AG08395 (cell line): ENCODE data around the gene UBXN11.

ENCODE experiments used
- DNase-seq: peaks from one replicate; pipeline ENCODE4 v3.0.0; 2012; ENCODE audit warnings: mixed read lengths, low spot score

The UBXN11 gene

DNA sequence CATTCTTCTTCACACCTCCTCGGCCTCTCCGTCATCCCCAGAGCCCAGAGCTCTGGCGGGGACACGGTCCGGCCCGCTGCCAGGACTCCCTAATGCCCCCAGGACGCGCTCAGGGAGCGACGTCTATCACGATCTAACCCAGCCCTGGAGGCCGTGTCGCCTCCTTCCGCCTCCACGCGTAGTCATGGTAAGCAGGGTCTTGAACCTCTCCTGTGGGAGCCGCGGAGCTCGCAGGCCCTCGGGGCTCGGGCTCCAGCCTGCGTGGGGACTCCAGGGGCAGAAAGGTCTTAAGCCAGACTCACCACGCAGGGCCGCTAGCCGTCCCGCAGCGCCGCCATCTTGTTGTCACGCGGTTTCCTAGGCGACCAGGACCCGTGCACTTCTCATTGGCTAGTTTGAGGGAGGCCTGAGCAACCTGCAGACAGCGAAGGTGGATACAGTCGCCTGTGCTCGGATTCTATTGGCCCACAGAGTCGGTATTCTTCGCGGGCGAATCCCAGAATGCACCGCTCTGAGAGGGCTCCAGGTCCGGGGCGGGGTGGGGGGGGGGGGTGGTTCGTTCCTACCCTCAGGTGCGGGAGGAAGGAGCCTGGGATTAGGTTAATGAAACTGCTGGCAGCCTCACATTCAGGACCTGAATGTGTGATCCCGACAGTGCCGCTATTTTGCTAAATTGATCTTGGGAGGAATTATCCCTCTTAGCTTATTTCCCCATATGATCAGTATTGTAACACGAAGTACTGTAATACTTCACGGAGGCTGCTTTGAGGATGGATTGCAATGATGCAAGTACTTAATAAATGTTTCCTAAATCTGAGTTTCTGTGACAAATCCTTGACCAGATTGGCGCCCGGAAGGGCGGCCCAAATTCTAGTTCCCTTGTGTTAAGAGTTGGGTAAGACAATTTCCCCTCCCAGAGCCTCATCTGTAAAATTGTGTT is at the start of gene UBXN11:
Gene UBXN11, minus strand, starts transcription at position 347 of the 940 bp plus-strand sequence. CDS start 3,753 bp downstream, outside the sequence.
- peak; percentile 99 for DNase-seq

DNA sequence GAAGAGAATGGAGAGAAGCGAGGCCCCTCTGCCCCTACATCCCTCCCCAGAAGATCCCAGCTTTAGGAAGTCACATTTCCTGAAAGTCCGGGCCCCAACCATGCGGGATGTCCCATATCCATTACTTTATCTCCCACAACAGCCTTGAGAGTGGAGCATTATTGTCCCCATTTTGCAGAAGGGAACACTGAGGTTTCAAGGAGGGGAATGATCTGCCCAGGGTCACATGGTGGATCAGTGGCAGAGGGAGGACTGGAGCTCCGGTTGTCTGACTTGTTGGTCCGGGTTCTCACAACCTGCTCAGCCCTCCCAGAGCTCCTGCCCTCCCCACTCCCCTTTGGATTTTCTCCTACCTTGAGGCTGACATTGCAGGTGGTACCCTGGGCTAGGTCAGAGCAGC is 49.7 kb upstream of the UBXN11 start:
- DNase-seq: no peak

DNA sequence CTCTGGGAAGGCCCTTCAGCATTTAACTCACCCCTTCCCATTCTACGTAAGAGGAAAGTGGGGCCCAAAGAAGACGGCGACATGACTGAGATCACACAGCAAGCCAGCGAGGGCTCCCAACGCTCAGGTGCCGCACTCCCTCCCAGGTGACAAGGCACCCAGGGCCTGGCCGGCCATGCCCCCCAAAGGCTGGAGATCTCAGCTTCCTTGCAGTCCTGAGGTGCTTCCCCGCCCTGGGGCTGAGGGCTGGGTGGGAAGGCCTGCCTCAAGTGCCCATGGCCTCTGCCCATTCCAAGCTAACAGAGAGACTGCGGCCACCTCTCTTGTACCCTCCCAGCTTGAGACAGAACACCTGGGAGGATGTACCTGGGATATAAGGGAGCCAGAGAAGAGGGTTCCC is 48.5 kb upstream of the UBXN11 start:
- no peak for DNase-seq

GRCh38 chr1:26353976-26354820 is 47.8 kb upstream of the UBXN11 start, which contains the start of gene CRYBG2:
Gene CRYBG2 (minus strand): TSS chr1:26354130. CDS start chr1:26346657, 7,473 bp downstream.
- DNase-seq: no peak

GRCh38 chr1:26353210-26353859 is 46.9 kb upstream of the UBXN11 start:
- no peak for DNase-seq

GRCh38 chr1:26352338-26352679 is 45.9 kb upstream of the UBXN11 start:
- DNase-seq: no peak

DNA sequence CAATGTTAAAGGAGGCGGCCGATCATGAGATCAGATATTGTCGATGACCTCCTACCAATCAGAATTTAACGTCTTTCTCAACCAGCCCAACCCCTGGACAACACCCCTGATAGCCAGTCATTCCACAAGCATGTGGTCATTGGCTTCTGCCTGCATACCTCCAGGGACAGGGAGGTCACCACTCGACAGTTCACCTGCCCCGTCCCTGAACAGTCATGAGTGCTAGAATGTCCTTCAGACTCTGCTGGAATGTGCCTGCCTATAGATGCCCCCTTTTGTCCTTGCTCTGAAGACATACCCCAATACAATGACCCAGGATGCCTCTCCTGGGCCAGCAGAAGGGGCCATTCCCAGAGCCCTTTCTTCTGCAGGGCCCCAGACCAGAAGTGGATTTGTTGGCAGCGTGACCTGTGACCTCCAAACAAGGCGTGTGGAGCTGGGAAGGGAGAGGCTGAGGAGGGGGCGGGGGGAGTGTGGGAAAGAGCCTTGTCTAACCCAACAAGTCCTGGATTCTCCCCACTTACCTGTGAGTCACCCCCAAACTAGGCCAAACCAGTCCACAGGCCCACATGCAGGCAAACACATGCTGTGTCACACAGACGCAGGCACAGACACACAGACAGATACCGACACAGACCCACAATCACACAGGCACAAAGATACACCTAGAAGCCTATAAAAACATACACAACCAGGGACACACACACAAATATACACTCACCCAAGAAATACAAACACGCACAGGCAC is 45.3 kb upstream of the UBXN11 start:
- DNase-seq: no peak

- DNase-seq: no peak
Observed at GRCh38 chr1:26350701-26351589, 44.5 kb upstream of the UBXN11 start.

DNA sequence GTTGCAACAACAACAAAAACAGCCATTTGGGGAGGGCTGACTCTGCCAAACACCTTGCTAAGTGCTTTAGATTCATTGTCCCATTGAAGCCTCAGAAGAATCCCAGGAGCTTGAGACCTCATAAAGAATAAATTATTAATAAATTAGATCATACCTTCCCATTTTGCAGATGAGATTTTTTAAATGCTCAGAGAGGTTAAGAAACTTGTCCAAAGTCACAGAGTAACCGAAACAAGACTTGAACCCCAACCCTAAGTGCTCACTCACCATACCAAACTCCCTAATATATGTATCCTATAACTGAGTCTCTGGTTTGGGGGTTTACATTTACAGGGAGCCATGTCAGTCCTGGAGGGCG is 43.9 kb upstream of the UBXN11 start:
- no peak for DNase-seq

GRCh38 chr1:26349877-26350244 is 43.4 kb upstream of the UBXN11 start:
- DNase-seq: no peak

DNA sequence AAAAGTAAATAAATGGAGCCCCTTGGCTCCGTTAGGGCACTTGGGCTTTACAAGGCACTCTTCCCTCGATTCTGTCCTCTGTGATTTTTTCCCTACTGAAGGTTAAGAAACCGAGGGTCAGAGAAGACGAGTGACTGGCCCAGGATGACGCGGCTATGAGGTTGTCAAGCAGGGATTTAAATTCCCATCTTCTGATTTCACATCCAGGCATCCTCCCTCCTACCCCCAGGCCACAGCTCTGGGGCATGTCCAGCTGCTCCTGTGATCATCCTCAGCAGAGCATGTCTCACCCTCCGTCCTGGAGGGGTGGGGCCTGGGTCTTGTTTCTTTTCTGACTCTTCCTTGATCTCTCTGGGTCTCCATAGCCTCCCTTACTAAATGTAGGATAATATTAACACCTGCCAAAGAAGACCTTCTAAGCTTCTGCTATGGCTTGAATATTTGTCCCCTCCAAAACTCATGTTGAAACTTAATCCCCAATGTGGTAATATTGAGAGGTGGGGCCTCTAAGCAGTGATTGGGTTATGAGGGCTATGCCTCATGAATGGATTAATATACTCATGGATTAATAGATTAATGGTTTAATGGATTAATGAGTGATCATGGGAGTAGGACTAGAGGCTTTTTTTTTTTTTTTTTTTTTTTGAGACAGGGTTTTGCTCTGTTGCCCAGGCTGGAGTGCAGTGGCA is 42.9 kb upstream of the UBXN11 start:
- DNase-seq: peak; percentile 80

- no peak for DNase-seq
Observed at GRCh38 chr1:26346274-26347033, 40.0 kb upstream of the UBXN11 start.

DNA sequence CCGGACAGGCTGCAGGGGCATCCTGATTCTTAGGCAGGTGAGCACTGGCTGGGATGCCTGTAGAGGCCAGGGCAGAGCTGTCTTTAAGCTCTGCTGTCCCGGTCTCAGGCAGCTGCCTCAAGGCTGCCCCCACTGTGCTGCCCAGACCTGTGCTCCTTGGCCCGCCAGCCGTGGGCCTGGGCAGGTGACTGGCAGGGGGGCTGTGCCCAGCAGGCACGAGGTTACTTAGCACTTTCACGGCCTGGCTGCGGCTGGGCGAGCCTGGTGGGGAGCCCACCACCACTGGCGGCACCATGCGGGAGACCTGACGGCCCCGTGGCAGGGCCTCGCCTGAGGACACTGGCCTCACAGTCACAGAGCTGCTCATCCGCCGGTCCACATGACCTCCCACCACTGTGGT is 39.3 kb upstream of the UBXN11 start:
- no peak for DNase-seq

DNA sequence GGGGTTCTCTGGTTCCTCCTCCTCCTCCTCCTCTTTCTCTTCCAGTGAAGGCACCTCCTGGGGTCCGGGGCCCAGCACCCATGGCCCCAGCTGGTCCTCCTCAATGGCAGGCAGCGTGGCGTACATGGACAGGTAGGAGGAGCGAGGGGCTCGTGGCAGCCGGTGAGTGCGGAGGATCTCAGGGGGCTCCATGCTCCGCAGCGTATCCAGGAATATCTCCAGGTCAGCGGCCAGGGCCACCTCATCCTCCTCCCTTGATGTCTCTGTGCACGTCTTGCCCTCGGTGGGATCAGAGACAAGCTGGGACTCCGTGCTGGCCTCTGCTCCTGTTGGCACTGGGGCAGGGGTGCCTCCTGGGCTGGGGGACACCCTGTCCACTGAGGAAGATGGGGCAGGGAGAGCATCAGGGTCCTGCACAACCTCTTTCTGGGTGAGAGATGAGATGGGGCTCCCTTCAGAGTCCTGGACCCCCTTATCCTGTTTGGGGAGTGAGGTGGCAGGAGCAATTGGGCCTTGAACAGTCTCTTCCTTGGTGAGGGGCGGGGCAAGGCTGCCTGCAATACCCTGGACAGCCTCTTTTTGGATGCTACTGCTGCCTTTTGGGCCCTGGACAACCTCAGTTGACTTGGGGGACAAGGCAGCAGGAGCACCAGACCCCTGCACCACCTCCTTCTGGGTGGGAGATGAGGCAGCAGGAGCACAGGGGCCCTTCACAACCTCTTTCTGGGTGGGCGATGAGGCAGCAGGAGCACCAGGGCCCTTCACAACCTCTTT is 37.9 kb upstream of the UBXN11 start:
- no peak for DNase-seq

- no peak for DNase-seq
Observed at GRCh38 chr1:26340047-26340481, 33.6 kb upstream of the UBXN11 start.

GRCh38 chr1:26338670-26339069 is 32.2 kb upstream of the UBXN11 start:
- no peak for DNase-seq

DNA sequence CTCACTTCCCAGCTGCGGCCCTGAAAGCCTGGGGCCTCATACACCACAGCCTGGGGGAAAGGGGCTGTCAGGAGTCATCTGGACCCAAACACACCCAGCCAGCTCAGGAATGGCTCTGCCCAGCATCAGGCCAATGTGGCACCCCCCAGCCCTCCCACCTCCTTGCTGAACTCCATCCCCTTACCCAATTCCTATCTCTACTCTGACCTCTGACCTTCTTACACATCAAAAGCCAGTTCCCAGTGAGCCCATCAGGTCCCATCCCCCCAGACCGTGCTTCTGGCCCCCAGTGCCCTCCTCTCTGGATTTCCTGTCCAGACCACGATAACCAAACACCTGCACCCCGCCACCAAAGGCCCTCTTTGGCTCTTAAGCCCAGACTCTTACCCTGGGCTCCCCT is 31.2 kb upstream of the UBXN11 start:
- DNase-seq: no peak

DNA sequence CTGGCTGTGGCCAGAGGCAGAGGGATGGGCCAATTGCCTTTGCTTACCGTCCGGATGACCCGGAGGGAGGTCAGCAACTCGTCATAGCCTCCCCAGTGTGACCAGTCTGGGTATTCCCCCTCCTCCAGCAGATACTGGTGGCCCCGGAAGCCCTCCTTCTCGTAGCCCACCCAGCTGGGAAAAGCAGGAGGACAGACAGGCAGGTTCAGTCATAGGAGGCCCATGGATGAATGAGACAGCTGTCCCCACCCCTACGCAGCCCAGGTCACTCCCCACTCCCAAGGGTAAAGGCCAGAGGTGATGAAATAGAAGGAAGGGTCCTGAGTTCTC is 30.7 kb upstream of the UBXN11 start:
- DNase-seq: no peak
